RPMI7951 (cell line): ENCODE data around the gene EDRF1. TPM values are rescaled to one million over a fixed set of nuclear protein-coding genes. Genes with fewer than 3 reads are reported as not detected.
A peak's percentile ranks its signal among the peaks of the same experiment; 100 is the strongest.
"Not testable (repeated sequence)": the region's sequence is repeated elsewhere in the genome, so short reads cannot be mapped to it uniquely, and the experiment has no call there.

Experiments used
- DNase-seq: peaks from one replicate; pipeline ENCODE4 v3.0.0-alpha.2; 2012; ENCODE audit warnings: low read depth
- total RNA-seq: library from RNA; depleted of rRNA; stranded (reverse); fragments of >200 nt; shearing (Covaris generic); gene quantifications from 2 replicates; pipeline ENCODE4 v1.2.3, GENCODE V29; 2014

Gene EDRF1
- total RNA-seq, 1 experiment from 2014 or later, result 17.9 TPM

DNA sequence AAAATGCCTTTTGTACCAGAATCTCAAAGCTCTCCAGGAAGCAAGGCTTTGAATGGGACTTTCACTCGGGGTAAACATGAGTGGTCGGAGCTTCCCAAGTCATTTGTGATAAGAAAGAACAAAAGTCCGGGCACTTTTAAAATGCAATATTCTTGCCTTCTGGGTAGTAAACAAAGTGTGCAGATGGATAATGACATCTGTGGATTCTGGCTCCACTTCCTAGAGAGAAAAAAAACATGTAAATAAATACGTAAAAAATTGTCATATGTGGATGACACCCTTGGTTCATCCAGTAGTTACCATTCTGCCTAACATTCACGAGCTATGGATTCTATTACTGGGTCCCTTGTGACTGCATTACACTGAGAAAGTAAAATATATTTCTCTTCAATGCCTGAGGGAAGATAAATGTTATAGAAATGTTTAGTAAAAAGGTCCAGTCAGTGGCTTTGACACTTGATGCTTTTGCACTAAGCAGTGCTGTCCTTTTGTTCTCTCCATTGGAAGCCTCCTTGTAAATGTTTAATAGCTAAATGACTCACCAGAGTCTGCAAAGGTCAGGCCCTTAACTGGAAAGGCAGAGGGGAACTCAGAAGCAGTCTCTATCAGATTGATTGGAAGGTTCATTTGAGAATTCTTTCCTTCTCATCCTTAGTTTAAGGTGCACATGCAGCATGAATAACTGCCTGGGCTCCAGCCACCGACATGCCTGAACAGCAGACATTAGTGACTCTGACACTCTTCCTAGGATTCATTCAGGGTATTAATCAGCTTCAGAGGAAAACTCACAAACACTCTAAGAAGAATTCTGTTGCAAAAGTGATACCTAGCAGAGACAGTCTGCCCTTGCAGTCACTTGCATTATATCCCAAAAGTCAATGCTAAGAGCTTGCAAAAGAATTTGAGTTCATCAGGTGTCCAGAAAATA is 11.7 kb upstream of the EDRF1 start:
- DNase-seq, result peak; percentile 23

DNA sequence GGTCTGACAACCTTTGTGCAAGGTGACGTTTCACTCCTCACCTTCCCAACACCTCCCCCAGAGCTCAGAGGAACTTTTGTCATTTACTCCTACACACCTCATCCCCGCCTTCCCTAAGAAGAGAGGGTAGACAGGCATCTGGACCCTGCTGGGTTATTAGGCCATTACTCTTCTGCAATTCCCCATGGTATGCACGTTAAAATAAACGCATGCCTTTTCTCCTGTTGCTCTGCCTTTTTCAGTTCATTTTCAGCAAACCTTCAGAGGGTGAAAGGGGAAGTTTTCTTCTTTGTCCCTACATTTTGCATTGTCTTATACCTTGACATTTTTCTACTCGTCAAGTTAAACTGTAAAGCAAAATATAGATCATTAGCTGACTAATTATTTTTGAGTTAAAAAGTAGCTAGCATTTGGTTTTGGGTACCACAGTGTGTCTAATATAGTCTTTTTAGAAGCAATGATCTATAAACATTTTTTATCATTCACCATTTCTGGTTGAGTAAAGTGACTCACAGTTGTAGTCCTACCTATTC is 10.5 kb upstream of the EDRF1 start:
- no peak for DNase-seq

DNA sequence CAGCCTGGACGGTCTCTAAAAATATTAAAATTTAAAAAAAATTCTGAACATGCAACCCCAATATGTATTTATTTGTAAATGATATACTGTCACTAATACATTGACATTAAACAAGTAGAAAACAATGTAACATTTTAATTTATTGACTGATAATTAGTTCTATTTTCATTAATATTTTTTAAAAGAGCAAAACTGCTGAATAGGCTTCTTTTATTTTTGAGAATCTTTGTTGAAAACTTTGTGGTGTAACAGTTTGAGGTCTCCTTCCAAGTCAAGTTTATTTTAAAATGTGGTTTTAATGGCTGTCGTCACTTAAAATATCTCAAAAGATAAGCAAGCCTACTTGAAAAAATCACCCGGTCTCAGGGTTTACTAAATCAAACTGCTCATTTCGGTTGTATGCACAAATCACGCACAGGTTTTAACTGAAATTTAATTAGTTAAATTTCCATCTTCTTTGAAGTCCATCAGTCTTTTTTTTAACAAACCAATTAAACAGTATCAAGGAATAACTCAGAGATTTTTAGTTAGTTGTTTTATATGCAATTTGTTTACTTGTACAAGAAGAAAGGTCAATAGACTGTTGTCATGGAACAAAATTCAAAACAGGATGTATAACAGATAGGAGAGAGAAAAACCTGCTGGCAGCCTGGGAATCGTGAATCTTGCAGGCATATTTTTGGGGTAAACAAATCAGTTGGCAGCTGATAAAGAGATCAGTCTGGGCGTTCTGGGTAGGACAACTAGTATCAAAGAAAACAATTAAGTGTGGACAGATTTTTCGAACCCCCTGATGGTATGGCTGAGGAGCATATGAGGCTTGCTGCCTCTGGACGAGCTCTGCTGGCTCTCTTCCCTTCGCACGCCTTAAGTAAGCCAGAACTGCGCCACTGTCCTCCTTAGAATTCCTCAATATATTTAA is 9.7 kb upstream of the EDRF1 start:
- no peak for DNase-seq

GRCh38 chr10:125711110-125711750 is 8.3 kb upstream of the EDRF1 start:
- no peak for DNase-seq

- DNase-seq, result not testable (repeated sequence)
Observed at GRCh38 chr10:125714728-125715127, 4.8 kb upstream of the EDRF1 start.

DNA sequence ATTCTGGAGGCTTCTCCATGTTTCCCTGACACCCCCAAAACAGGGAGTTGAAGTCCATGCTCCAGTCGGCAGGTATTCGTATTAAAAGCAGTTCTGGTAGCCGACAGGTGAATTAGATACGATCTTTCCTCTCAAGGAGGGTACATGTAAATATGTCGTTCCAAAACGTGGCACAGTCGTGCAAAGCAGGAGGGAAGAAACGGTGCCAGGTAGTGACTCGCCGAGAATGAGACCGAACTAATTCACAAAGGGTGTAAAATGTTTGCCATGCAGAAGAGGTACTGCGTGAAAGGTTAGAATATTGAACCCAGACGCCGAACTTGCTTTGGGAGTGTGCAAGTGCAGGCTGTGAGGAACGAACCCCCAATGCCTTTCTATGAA is 483 bp downstream of the EDRF1 start:
- DNase-seq, result no peak

DNA sequence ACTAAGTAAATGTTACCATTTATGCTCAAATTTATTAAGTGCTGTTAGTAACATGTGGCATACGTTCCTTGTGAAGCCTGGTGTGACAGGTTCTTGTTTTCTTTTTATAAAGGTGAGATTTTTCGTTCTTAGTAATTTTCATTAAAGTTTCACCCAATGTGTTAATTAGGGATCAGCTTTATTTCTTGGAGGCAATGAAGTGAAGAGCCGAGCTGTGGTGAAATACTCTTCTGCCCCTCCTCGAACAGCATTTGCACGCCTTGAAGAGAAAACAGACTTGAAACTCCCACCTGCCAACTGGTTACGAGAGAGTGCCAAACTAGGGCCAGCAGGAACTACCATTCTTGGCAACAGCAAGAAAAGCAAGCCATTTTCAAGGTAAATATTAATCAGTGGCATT is 1.5 kb downstream of the EDRF1 start:
- DNase-seq, result no peak

GRCh38 chr10:125722811-125723210 is 3.3 kb downstream of the EDRF1 start:
- no peak for DNase-seq

GRCh38 chr10:125726914-125727313 is 7.4 kb downstream of the EDRF1 start:
- no peak for DNase-seq

- no peak for DNase-seq
Observed at GRCh38 chr10:125727436-125727835, 7.9 kb downstream of the EDRF1 start.

DNA sequence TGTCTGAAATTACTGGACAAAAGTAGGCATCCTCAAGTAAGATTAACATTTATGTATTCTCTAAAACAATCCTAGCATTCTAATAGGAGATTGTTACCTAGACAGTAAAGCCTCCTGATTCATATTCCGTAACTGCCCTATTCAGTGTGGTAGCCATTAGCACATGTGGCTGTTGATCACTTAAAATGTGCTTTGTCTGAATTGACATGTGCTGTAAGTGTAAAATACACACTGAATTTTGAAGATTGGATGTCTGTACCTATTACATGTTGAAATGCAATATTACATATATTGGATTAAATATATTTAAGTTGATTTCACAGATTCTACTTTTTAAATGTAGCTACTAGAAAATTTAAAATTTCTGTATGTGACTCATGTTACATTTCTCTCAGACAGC is 14.6 kb downstream of the EDRF1 start:
- no peak for DNase-seq

- no peak for DNase-seq
Observed at GRCh38 chr10:125734823-125735222, 15.3 kb downstream of the EDRF1 start.

DNA sequence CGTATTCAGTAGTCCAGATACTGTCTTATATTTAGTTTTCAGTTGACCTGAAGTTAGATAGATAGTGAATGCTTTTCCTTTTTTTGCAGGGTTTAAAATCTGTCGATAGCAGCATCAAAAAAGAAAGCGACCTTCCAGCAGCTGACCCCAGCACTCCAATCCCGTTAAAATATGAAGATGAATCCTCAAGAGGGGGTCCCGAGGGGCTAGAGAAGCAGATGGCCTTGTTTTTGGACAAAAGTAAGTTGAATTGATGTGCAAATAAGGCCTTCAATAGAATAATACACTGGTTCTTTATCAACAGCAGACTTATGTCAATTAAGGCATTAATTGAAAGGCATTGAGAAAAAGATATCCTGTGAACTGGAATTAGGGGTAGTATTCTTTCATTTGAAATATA is 18.7 kb downstream of the EDRF1 start:
- DNase-seq, result no peak

- DNase-seq, result no peak
Observed at GRCh38 chr10:125739994-125740679, 20.6 kb downstream of the EDRF1 start.

DNA sequence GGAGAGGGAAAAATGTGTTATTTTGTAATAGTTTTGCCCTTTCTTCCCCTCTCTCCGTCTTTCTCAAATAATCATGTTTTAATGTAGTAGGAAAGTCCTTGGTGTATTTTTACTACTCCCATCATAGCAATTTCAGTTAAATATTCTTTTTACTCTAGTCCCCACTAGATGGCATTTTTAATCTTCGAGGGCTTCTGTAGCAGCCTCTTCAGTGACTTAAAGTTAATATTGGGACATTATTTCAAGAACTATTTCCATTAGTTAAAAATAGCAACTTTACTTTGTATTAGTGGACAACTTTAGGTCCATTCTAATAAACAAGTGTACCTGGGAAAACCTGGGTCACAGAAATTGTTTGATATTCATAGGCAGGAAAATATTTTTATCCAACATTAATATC is 23.0 kb downstream of the EDRF1 start:
- no peak for DNase-seq

- no peak for DNase-seq
Observed at GRCh38 chr10:125744909-125745308, 25.4 kb downstream of the EDRF1 start.

- no peak for DNase-seq
Observed at GRCh38 chr10:125747417-125747816, 27.9 kb downstream of the EDRF1 start.

DNA sequence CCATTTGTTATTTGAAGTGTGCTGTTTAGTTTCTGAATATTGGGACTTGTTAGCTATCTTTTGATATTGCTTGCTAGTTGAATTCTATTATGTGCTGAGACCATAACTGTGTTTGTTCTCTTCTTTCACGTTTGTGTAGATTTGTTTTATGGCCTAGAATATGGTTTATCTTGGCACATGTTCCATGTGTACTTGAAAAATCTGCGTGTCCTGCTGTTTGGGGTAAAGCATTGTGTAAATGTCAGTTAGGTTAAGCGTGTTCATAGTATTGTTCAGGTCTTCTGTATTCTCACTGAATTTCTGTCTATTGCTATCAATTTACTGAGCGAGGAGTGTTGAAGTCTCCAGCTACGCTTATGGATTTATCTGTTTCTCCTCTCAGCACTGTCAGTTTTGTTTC is 36.7 kb downstream of the EDRF1 start:
- no peak for DNase-seq

DNA sequence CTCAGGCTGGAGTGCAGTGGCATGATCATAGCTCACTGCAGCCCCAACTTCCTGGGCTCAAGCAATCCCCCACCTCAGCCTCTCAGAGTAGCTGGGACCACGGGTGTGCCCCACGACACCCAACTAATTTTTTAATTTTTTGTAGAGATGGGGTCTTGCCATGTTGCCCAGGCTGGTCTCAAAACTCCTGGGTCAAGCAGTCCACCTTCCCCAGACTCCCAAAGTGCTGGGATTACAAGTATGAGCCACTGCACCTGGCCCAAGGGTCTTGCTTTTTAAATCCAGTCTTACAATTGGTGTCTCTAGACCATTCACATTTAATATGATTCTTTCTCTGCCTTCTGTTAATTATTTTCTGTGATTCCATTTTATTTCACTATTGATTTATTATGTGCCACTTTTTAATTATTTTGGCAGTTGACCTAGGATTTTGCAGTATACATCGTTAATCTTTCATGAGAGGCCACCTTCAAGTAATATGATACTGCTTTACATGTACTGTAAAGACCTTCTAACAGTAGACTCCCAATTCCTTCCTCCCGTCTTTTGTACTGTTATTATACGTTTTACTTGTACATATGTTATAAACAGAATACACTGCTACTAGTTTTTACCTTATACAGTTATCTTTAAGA is 37.5 kb downstream of the EDRF1 start:
- DNase-seq, result no peak

GRCh38 chr10:125757742-125758141 is 38.2 kb downstream of the EDRF1 start:
- no peak for DNase-seq

- DNase-seq, result no peak
Observed at GRCh38 chr10:125761961-125762360, 42.5 kb downstream of the EDRF1 start.
